ENCODE measurements around the gene TRIM62. TPM values are rescaled to one million over a fixed set of nuclear protein-coding genes. Genes with fewer than 3 reads are reported as not detected.

TRIM62 gene
- total and polyA plus RNA-seq, 4 donors: 0.60 to 1.3 (median 1.1) TPM

GRCh38 chr1:33178836-33179439, 2.9 kb downstream of the TRIM62 start (continued):
- no peak for TF ChIP-seq JUND (IDR thresholded peaks at IDR 0.05)
- no peak for TF ChIP-seq NR2F2 (IDR thresholded peaks at IDR 0.05)
- no peak for TF ChIP-seq EGR1 (IDR thresholded peaks at IDR 0.05; ENCODE audit: low read depth in 2 of 2)

- WGBS: 89% methylated on average over 3 of the region's 3 CpGs
- Histone ChIP-seq H3K9me3 (ENCODE audit: control insufficient read depth in 4 of 4, low read length in 3 of 4) (no peaks in the 10 kb centered on the region), H3K4me3 (ENCODE audit: low read depth in 1 of 3, low read length in 3 of 3) (no peak overlapping the region), H3K27me3 (ENCODE audit: control insufficient read depth in 4 of 4, insufficient read depth in 4 of 4, low read length in 3 of 4) (no peaks in the 10 kb centered on the region), H3K36me3 (ENCODE audit: control insufficient read depth in 4 of 4, insufficient read depth in 3 of 4, low read depth in 1 of 4, low read length in 3 of 4) (no peaks in the 10 kb centered on the region), H3K9ac (ENCODE audit: low read depth in 1 of 2, low read length in 2 of 2) (no peak overlapping the region), H3K4me1 (ENCODE audit: control insufficient read depth in 4 of 4, insufficient read depth in 4 of 4, low read length in 3 of 4) (peaks cover 10 to 18% (median 11%) of the 10 kb centered on the region in 4 donors), H3K27ac (ENCODE audit: low read depth in 1 of 2, low read length in 2 of 2) (no peak overlapping the region)
- no peak for DNase-seq (ENCODE audit: low spot score)
- TF ChIP-seq CTCF (IDR thresholded peaks at IDR 0.05; ENCODE audit: low read depth, low read length, missing input control) (no peak), JUND (IDR thresholded peaks at IDR 0.05) (no peak), GABPA (IDR thresholded peaks at IDR 0.05 in 1 of 2, conservative IDR thresholded peaks at IDR 0.05 in 1 of 2) (no peak)
These were observed 3.8 kb downstream of the TRIM62 start for GRCh38 chr1:33177996-33178540.

GRCh38 chr1:33176887-33177286, 5.0 kb downstream of the TRIM62 start:
- no peak overlapping the region for H3K27ac ChIP-seq (ENCODE audit: low read depth in 1 of 2, low read length in 2 of 2)
- no peaks in the 10 kb centered on the region for H3K9me3 ChIP-seq (ENCODE audit: control insufficient read depth in 4 of 4, low read length in 3 of 4)
- H3K4me3 ChIP-seq (ENCODE audit: low read depth in 1 of 3, low read length in 3 of 3): no peak overlapping the region
- WGBS: 48% methylated on average over 4 of the region's 4 CpGs
- H3K36me3 ChIP-seq (ENCODE audit: control insufficient read depth in 4 of 4, insufficient read depth in 3 of 4, low read depth in 1 of 4, low read length in 3 of 4): no peaks in the 10 kb centered on the region
- no peak for DNase-seq (ENCODE audit: low spot score)
- peaks cover 6 to 11% (median 9%) of the 10 kb centered on the region in 4 donors for H3K4me1 ChIP-seq (ENCODE audit: control insufficient read depth in 4 of 4, insufficient read depth in 4 of 4, low read length in 3 of 4)
- no peak for TF ChIP-seq RXRA (IDR thresholded peaks at IDR 0.05)
- TF ChIP-seq RAD21 (IDR thresholded peaks at IDR 0.05): no peak
- TF ChIP-seq HNF4G (IDR thresholded peaks at IDR 0.05): no peak
- TF ChIP-seq REST (IDR thresholded peaks at IDR 0.05): no peak
- no peak for TF ChIP-seq FOXA1 (IDR thresholded peaks at IDR 0.05)
- TF ChIP-seq SP1 (IDR thresholded peaks at IDR 0.05): no peak
- TF ChIP-seq TAF1 (conservative IDR thresholded peaks at IDR 0.05): no peak
- TF ChIP-seq ATF3 (IDR thresholded peaks at IDR 0.05): no peak
- no peak for TF ChIP-seq GABPA (IDR thresholded peaks at IDR 0.05 in 1 of 2, conservative IDR thresholded peaks at IDR 0.05 in 1 of 2)
- no peak for TF ChIP-seq ZBTB33 (IDR thresholded peaks at IDR 0.05)
- no peak for TF ChIP-seq FOXA2 (IDR thresholded peaks at IDR 0.05)
- no peak for TF ChIP-seq CTCF (IDR thresholded peaks at IDR 0.05; ENCODE audit: low read depth, low read length, missing input control)
- TF ChIP-seq JUND (IDR thresholded peaks at IDR 0.05): no peak
- no peak for TF ChIP-seq HNF4A (conservative IDR thresholded peaks at IDR 0.05)
- no peak for TF ChIP-seq NR2F2 (IDR thresholded peaks at IDR 0.05)
- no peak for TF ChIP-seq MAX (IDR thresholded peaks at IDR 0.05)
- no peak for TF ChIP-seq EGR1 (IDR thresholded peaks at IDR 0.05; ENCODE audit: low read depth in 2 of 2)
- TF ChIP-seq YY1 (IDR thresholded peaks at IDR 0.05): no peak
- no peaks in the 10 kb centered on the region for H3K27me3 ChIP-seq (ENCODE audit: control insufficient read depth in 4 of 4, insufficient read depth in 4 of 4, low read length in 3 of 4)
- no peak overlapping the region for H3K9ac ChIP-seq (ENCODE audit: low read depth in 1 of 2, low read length in 2 of 2)
